Ishikawa (cell line): ENCODE data around the gene SMG7.

ENCODE experiments used
- CEBPB ChIP-seq: IDR thresholded peaks from 2 replicates; pipeline ENCODE4 v1.6.1; 2012
- CREB1 ChIP-seq: IDR thresholded peaks from 2 replicates; pipeline ENCODE4 v1.6.1; 2012; ENCODE audit warnings: low read depth
- EGR1 ChIP-seq: IDR thresholded peaks from 2 replicates; pipeline ENCODE4 v1.6.1; 2012
- EP300 ChIP-seq: IDR thresholded peaks from 2 replicates; pipeline ENCODE4 v1.6.1; 2012; ENCODE audit warnings: borderline replicate concordance
- FOXM1 ChIP-seq: IDR thresholded peaks from 2 replicates; pipeline ENCODE4 v1.6.1; 2012; ENCODE audit warnings: low read depth, borderline replicate concordance
- MAX ChIP-seq: IDR thresholded peaks from 2 replicates; pipeline ENCODE4 v1.6.1; 2012
- NFIC ChIP-seq: IDR thresholded peaks from 2 replicates; pipeline ENCODE4 v1.6.1; 2012
- RAD21 ChIP-seq: IDR thresholded peaks from 2 replicates; pipeline ENCODE4 v1.6.1; 2012; ENCODE audit warnings: low read depth
- REST ChIP-seq: IDR thresholded peaks from 2 replicates; pipeline ENCODE4 v1.6.1; 2012; ENCODE audit warnings: low read depth, mild to moderate bottlenecking
- TAF1 ChIP-seq: IDR thresholded peaks from 2 replicates; pipeline ENCODE4 v1.6.1; 2012; ENCODE audit warnings: low read depth, mild to moderate bottlenecking
- TCF12 ChIP-seq: IDR thresholded peaks from 2 replicates; pipeline ENCODE4 v1.6.1; 2012; ENCODE audit warnings: low read depth
- TEAD4 ChIP-seq: IDR thresholded peaks from 2 replicates; pipeline ENCODE4 v1.6.1; 2012
- USF1 ChIP-seq: IDR thresholded peaks from 2 replicates; pipeline ENCODE4 v1.6.1; 2012
- YY1 ChIP-seq: IDR thresholded peaks from 2 replicates; pipeline ENCODE4 v1.6.1; 2012; ENCODE audit warnings: low read depth
- ZBTB7A ChIP-seq: IDR thresholded peaks from 2 replicates; pipeline ENCODE4 v1.6.1; 2012; ENCODE audit warnings: low read depth

The SMG7 gene

GRCh38 chr1:183559061-183559460 is 86.8 kb downstream of the SMG7 start:
- no peak for TF ChIP-seq TEAD4
- no peak for TF ChIP-seq USF1
- TF ChIP-seq EP300 = no peak

GRCh38 chr1:183562701-183563100 is 90.4 kb downstream of the SMG7 start:
- no peak for TF ChIP-seq TEAD4
- no peak for TF ChIP-seq NFIC
- TF ChIP-seq CEBPB = no peak
- TF ChIP-seq YY1 = no peak
- TF ChIP-seq ZBTB7A = no peak
- TF ChIP-seq TAF1 = no peak
- no peak for TF ChIP-seq TCF12
- TF ChIP-seq EGR1 = no peak
- no peak for TF ChIP-seq CREB1
- no peak for TF ChIP-seq RAD21
- TF ChIP-seq USF1 = no peak
- TF ChIP-seq REST = no peak
- no peak for TF ChIP-seq FOXM1
- TF ChIP-seq MAX = no peak
- no peak for TF ChIP-seq EP300

- TF ChIP-seq EGR1 (no peak), RAD21 (no peak), REST (no peak)
Observed at GRCh38 chr1:183565261-183565660, 93.0 kb downstream of the SMG7 start.

GRCh38 chr1:183566026-183566425 is 93.7 kb downstream of the SMG7 start:
- no peak for TF ChIP-seq USF1
- TF ChIP-seq RAD21 = no peak
- no peak for TF ChIP-seq NFIC
- TF ChIP-seq EGR1 = no peak
- no peak for TF ChIP-seq CREB1
- no peak for TF ChIP-seq CEBPB
- no peak for TF ChIP-seq FOXM1
- TF ChIP-seq MAX = no peak
- TF ChIP-seq EP300 = no peak
- no peak for TF ChIP-seq TEAD4
- no peak for TF ChIP-seq REST
- TF ChIP-seq TAF1 = no peak
- no peak for TF ChIP-seq TCF12
- TF ChIP-seq YY1 = no peak
- TF ChIP-seq ZBTB7A = no peak

- no peak for TF ChIP-seq CREB1
- TF ChIP-seq USF1 = peak; percentile 85
- no peak for TF ChIP-seq TAF1
- no peak for TF ChIP-seq EP300
- TF ChIP-seq RAD21 = no peak
- TF ChIP-seq NFIC = peak; percentile 65
- no peak for TF ChIP-seq YY1
- TF ChIP-seq CEBPB = no peak
- TF ChIP-seq REST = no peak
- TF ChIP-seq ZBTB7A = no peak
- no peak for TF ChIP-seq TEAD4
- no peak for TF ChIP-seq MAX
Observed at GRCh38 chr1:183567584-183567983, 95.3 kb downstream of the SMG7 start.
